HG03060 (cell line): ENCODE measurements around the gene TRPM5.
"Not testable (repeated sequence)": the region's sequence is repeated elsewhere in the genome, so short reads cannot be mapped to it uniquely, and the experiment has no call there.

ENCODE experiments used
- ATAC-seq: cut with Tn5 transposase; IDR thresholded peaks from one replicate; pipeline ENCODE4 v1.9.1; 2021; ENCODE audit warnings: low read depth, moderate number of reproducible peaks; ENCODE audit not compliant: unreplicated experiment

TRPM5 gene

GRCh38 chr11:2443881-2444820, at the start of gene TRPM5:
Gene TRPM5 (minus strand): TSS chr11:2444514. CDS start chr11:2423036, 21,478 bp downstream.
- no peak for ATAC-seq

- no peak for ATAC-seq
These were observed 44.8 kb upstream of the TRPM5 start for GRCh38 chr11:2489083-2489482.

- no peak for ATAC-seq
These were observed 43.7 kb upstream of the TRPM5 start for GRCh38 chr11:2488004-2488403.

- ATAC-seq: no peak
These were observed 40.3 kb upstream of the TRPM5 start for GRCh38 chr11:2484576-2485125.

GRCh38 chr11:2483426-2483825, 39.1 kb upstream of the TRPM5 start:
- ATAC-seq: no peak

- ATAC-seq: no peak
These were observed 38.4 kb upstream of the TRPM5 start for GRCh38 chr11:2482745-2483144.

- no peak for ATAC-seq
These were observed 37.9 kb upstream of the TRPM5 start for GRCh38 chr11:2482204-2482603.

GRCh38 chr11:2481253-2481652, 36.9 kb upstream of the TRPM5 start:
- ATAC-seq: no peak

GRCh38 chr11:2480874-2481220, 36.5 kb upstream of the TRPM5 start:
- ATAC-seq: no peak

GRCh38 chr11:2480067-2480873, 36.0 kb upstream of the TRPM5 start:
- not testable (repeated sequence) for ATAC-seq

- ATAC-seq: no peak
These were observed 33.6 kb upstream of the TRPM5 start for GRCh38 chr11:2477936-2478335.

GRCh38 chr11:2477254-2477653, 32.9 kb upstream of the TRPM5 start:
- ATAC-seq: no peak

- no peak for ATAC-seq
These were observed 31.0 kb upstream of the TRPM5 start for GRCh38 chr11:2475136-2475918.

GRCh38 chr11:2474059-2474901, 30.0 kb upstream of the TRPM5 start:
- ATAC-seq: no peak

- no peak for ATAC-seq
These were observed 29.2 kb upstream of the TRPM5 start for GRCh38 chr11:2473361-2474058.

GRCh38 chr11:2472428-2473186, 28.3 kb upstream of the TRPM5 start:
- no peak for ATAC-seq

- no peak for ATAC-seq
These were observed 27.4 kb upstream of the TRPM5 start for GRCh38 chr11:2471804-2472096.

- ATAC-seq: no peak
These were observed 26.9 kb upstream of the TRPM5 start for GRCh38 chr11:2471048-2471803.
